Activated CD8-positive, alpha-beta memory T cell treated with anti-CD3 and anti-CD28 coated beads for 24 hours (primary cell): ENCODE results near the gene TCEAL6.
A peak's percentile ranks its signal among the peaks of the same experiment; 100 is the strongest.
"Not testable (repeated sequence)": the region's sequence is repeated elsewhere in the genome, so short reads cannot be mapped to it uniquely, and the experiment has no call there.

Experiments
- DNase-seq: peaks from one replicate; pipeline ENCODE4 v3.0.0-alpha.2; 2020

The TCEAL6 gene

GRCh38 chrX:102142274-102142673, at the start of gene TCEAL6:
TSS of gene TCEAL6 (minus strand) at chrX:102142481.
- DNase-seq = not testable (repeated sequence)

GRCh38 chrX:102185967-102186720, 43.9 kb upstream of the TCEAL6 start:
- DNase-seq = no peak

DNA sequence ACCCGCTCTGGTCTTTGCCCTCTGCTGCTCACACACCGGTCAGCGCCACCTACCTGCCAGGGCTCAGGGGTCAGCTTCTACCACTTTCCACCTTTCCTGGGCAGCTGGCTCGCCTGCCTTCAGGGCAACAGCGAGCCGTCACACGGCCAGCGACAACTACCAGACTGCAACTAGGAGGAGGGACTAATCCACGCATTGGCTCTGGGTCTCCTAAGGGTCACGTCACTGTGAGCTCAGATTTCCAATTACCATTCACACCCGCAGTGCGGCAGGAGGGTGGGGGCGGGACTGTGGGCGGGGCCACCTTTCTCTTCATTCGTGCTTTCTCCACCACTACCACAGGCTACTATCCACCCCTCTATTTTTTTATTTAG, 13.5 kb upstream of the TCEAL6 start, which contains the start of gene BEX5:
TSS of gene BEX5 (minus strand) at position 172 of the 374 bp plus-strand sequence. CDS start 1,712 bp downstream, outside the sequence.
- no peak for DNase-seq

GRCh38 chrX:102154900-102155805, 12.9 kb upstream of the TCEAL6 start:
- peak; percentile 70 for DNase-seq

- no peak for DNase-seq
Measured at GRCh38 chrX:102154218-102154860, 12.1 kb upstream of the TCEAL6 start.

GRCh38 chrX:102141631-102142030, 650 bp downstream of the TCEAL6 start:
- DNase-seq = not testable (repeated sequence)

DNA sequence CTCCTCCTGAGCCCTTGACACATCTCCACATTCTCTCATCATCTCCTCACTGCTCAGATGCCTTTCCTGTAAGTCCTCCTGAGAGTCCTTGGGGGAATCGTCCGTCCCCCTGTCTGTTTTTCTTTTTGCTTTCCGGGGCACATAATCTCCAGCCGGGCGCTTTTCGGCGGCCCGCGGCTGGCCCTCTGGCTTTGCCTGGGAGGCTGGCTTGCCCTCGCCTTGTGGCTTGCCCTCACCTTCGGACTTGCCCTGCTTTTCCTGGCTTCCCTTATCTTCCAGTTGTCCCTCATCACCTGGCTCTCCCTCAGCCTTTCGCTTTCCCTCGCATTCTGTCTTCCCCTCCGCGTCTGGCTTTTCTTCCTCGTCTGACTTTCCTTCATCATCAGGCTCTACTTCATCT, 1.4 kb downstream of the TCEAL6 start:
- not testable (repeated sequence) for DNase-seq

DNA sequence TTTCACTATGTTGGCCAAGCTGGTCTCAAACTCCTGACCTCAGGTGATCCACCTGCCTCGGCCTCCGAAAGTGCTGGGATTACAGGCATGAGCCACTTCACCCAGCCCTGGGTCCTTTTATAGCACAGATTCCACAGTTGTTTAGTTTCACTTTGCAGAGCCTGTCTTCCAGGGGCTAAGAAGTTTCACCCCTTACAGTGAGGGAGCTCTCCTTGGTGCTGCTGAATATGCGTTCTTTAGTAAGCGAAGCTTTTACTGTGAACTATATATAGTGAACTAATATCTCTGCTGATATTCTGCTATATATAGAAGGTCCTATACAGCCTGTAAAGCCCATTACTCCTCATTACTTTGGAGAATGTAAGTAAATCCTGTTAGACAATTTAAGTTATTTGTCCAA, 4.2 kb downstream of the TCEAL6 start:
- DNase-seq = no peak

GRCh38 chrX:102129473-102129872, 12.8 kb downstream of the TCEAL6 start:
- no peak for DNase-seq

GRCh38 chrX:102126863-102127262, 15.4 kb downstream of the TCEAL6 start:
- no peak for DNase-seq

DNA sequence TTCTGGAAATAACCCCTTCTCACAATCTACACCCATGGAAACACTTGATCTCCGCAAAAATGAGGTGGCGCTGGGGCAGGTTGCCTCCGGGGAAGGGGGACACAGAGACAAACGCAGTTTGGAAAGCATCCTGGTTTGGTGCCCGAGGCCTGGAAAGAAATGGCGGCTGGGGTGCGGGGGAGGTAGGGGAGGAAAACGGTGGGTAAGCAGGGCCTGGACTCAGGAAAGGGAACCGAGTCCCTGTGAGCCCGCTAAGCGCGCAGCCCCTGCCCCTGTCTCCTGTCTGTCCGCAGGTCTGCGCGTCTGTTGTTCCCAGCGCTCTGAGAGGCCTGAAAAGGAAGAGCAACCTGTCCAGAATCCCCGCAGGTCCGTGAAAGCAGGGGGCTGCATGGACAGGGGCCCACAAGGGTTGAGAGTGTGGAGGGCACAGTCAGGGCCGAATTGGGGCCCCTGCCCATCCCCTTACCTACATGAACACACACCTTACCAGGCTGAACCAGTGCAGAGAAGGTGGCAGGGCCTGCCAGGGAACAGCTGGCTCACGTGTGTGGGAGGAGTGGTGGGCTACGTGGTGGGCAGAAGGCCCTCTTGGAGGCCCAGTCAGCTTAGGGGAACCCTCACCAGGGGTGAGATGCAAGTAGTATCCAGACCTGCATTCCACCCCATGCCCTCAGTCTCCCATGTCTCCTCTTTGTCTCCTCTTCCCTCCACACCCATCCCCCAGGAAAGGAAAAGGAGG, 16.0 kb downstream of the TCEAL6 start:
- not testable (repeated sequence) for DNase-seq

GRCh38 chrX:102125436-102125835, 16.8 kb downstream of the TCEAL6 start, which contains the start of gene TCEAL2:
TSS of gene TCEAL2 (plus strand) at chrX:102125679. CDS start at chrX:102126831, 1,152 bp downstream.
- not testable (repeated sequence) for DNase-seq

DNA sequence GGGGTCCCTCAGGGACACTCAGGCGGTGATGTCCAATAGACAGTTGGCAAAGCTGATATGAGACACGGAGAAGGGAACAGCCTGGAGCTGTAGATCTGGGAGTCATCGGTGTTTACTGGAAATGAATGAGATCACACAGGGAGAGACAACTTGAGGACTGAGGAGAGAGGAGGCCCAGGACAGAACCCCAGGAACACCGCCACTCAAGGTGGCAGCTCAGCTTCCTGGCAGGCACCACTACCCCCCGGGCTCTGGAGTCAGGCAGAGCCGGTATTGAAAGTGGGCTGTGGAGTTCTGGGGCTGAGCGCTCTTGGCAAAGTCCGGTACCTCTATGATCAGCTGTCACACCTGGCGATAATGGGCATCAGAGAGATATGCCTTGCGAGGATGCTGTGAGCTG, 17.3 kb downstream of the TCEAL6 start:
- DNase-seq = not testable (repeated sequence)

- no peak for DNase-seq
Measured at GRCh38 chrX:102115748-102116147, 26.5 kb downstream of the TCEAL6 start.

GRCh38 chrX:102113367-102113766, 28.9 kb downstream of the TCEAL6 start:
- no peak for DNase-seq
